ENCODE results near the gene CD80.

The CD80 gene

DNA sequence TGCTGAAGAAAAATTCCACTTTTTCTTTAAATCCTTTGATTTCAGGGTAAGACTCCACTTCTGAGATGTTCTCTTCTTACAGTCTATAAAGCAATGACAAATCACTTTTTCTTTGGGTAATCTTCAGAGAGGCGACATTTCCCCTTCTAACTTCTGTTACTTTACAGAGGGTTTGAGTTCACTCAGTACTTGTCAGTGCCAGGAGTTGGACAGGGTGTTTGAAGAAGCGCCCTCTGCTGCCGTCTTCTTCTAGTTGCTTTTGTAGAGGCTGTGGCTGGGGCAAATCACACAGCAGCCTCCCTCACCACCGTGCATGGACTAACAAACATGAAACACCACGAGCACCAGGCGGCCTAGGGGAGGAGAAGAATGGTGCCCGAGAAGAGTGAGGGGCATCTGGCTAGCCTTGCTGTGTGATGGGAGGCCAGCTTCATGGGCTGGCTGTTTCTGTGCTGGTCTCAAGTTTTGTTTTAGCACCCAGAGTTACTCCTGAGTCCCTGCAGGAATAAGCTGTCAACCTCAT is at the start of gene CD80:
Gene CD80 (minus strand): TSS at position 174 of the 523 bp plus-strand sequence. CDS start 1,886 bp downstream, outside the sequence.
- peak; percentile 80 for ATAC-seq
- no peak for TF ChIP-seq PPARA (CRISPR knock-in tag; IDR thresholded peaks at IDR 0.05; ENCODE audit: borderline replicate concordance)
- no peak for TF ChIP-seq CREB5 (CRISPR knock-in tag; IDR thresholded peaks at IDR 0.05; ENCODE audit: low read depth)
- TF ChIP-seq, protein P1, sequence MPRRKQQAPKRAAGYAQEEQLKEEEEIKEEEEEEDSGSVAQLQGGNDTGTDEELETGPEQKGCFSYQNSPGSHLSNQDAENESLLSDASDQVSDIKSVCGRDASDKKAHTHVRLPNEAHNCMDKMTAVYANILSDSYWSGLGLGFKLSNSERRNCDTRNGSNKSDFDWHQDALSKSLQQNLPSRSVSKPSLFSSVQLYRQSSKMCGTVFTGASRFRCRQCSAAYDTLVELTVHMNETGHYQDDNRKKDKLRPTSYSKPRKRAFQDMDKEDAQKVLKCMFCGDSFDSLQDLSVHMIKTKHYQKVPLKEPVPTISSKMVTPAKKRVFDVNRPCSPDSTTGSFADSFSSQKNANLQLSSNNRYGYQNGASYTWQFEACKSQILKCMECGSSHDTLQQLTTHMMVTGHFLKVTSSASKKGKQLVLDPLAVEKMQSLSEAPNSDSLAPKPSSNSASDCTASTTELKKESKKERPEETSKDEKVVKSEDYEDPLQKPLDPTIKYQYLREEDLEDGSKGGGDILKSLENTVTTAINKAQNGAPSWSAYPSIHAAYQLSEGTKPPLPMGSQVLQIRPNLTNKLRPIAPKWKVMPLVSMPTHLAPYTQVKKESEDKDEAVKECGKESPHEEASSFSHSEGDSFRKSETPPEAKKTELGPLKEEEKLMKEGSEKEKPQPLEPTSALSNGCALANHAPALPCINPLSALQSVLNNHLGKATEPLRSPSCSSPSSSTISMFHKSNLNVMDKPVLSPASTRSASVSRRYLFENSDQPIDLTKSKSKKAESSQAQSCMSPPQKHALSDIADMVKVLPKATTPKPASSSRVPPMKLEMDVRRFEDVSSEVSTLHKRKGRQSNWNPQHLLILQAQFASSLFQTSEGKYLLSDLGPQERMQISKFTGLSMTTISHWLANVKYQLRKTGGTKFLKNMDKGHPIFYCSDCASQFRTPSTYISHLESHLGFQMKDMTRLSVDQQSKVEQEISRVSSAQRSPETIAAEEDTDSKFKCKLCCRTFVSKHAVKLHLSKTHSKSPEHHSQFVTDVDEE (CRISPR knock-in tag; IDR thresholded peaks at IDR 0.05): no peak
- TF ChIP-seq BACH2 (CRISPR knock-in tag; IDR thresholded peaks at IDR 0.05; ENCODE audit: borderline replicate concordance): no peak
- TF ChIP-seq ARNTL (CRISPR knock-in tag; IDR thresholded peaks at IDR 0.05; ENCODE audit: borderline replicate concordance, low read depth): no peak
- TF ChIP-seq OSR1 (CRISPR knock-in tag; IDR thresholded peaks at IDR 0.05): no peak
- TF ChIP-seq POU6F1 (CRISPR knock-in tag; IDR thresholded peaks at IDR 0.05; ENCODE audit: borderline replicate concordance, low read depth): no peak
- TF ChIP-seq ESRRG (CRISPR knock-in tag; IDR thresholded peaks at IDR 0.05): no peak

DNA sequence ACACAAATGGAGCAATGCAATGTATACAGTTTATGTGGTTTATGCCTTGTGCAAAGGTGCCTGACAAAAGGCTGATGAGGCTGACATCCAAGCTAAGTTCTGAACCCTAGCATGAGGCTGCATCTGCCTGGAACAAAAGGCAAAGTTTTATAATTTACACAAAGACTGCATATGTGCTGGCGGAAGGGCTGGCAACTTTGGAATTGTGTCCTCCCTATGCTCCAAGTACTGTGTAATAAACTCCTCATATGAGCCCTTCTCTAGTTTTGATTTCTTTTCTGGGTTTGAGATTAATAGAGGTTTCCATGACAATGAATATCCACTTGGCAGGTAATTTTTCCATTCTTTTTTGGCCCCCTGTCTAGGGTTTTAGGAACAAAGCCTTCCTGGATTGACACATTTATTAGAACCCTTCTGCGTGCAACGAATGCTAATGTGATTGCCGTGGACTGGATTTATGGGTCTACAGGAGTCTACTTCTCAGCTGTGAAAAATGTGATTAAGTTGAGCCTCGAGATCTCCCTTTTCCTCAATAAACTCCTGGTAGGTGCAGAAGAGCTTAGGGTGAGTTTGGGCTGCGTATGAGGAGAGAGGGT is 49.1 kb upstream of the CD80 start:
- no peak for ATAC-seq
- no peak for TF ChIP-seq OSR1 (CRISPR knock-in tag; IDR thresholded peaks at IDR 0.05)
- TF ChIP-seq CSRNP3 (CRISPR knock-in tag; IDR thresholded peaks at IDR 0.05): no peak
- no peak for TF ChIP-seq BACH2 (CRISPR knock-in tag; IDR thresholded peaks at IDR 0.05; ENCODE audit: borderline replicate concordance)

GRCh38 chr3:119604878-119605277 is 45.5 kb upstream of the CD80 start:
- TF ChIP-seq ZNF8 (CRISPR knock-in tag; IDR thresholded peaks at IDR 0.05): no peak
- no peak for TF ChIP-seq CSRNP3 (CRISPR knock-in tag; IDR thresholded peaks at IDR 0.05)
- TF ChIP-seq OSR1 (CRISPR knock-in tag; IDR thresholded peaks at IDR 0.05): no peak
- TF ChIP-seq ZNF565 (CRISPR knock-in tag; conservative IDR thresholded peaks at IDR 0.05; ENCODE audit: low read depth): no peak
- no peak for TF ChIP-seq CSDC2 (CRISPR knock-in tag; IDR thresholded peaks at IDR 0.05)
- no peak for TF ChIP-seq ISL1 (CRISPR knock-in tag; IDR thresholded peaks at IDR 0.05)
- TF ChIP-seq TCF4 (CRISPR knock-in tag; IDR thresholded peaks at IDR 0.05; ENCODE audit: borderline replicate concordance): no peak
- no peak for TF ChIP-seq PPARA (CRISPR knock-in tag; IDR thresholded peaks at IDR 0.05; ENCODE audit: borderline replicate concordance)
- no peak for TF ChIP-seq GLIS3 (CRISPR knock-in tag; IDR thresholded peaks at IDR 0.05)
- no peak for TF ChIP-seq ZC3H10 (CRISPR knock-in tag; IDR thresholded peaks at IDR 0.05)
- no peak for TF ChIP-seq BACH2 (CRISPR knock-in tag; IDR thresholded peaks at IDR 0.05; ENCODE audit: borderline replicate concordance)
- TF ChIP-seq, protein P2, sequence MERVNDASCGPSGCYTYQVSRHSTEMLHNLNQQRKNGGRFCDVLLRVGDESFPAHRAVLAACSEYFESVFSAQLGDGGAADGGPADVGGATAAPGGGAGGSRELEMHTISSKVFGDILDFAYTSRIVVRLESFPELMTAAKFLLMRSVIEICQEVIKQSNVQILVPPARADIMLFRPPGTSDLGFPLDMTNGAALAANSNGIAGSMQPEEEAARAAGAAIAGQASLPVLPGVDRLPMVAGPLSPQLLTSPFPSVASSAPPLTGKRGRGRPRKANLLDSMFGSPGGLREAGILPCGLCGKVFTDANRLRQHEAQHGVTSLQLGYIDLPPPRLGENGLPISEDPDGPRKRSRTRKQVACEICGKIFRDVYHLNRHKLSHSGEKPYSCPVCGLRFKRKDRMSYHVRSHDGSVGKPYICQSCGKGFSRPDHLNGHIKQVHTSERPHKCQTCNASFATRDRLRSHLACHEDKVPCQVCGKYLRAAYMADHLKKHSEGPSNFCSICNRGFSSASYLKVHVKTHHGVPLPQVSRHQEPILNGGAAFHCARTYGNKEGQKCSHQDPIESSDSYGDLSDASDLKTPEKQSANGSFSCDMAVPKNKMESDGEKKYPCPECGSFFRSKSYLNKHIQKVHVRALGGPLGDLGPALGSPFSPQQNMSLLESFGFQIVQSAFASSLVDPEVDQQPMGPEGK (CRISPR knock-in tag; IDR thresholded peaks at IDR 0.05; ENCODE audit: borderline replicate concordance): no peak
- no peak for TF ChIP-seq TOX (CRISPR knock-in tag; IDR thresholded peaks at IDR 0.05; ENCODE audit: borderline replicate concordance)
- TF ChIP-seq ZFP3 (CRISPR knock-in tag; IDR thresholded peaks at IDR 0.05): no peak
- peak; percentile 73 for ATAC-seq
